ENCODE data around the gene KLHL29. TPM values are rescaled to one million over a fixed set of nuclear protein-coding genes. Genes with fewer than 3 reads are reported as not detected.

KLHL29 gene
- total and polyA plus RNA-seq, 2 experiments from 2014 or later: 1.5 to 6.5 TPM

GRCh38 chr2:23586741-23587306 lies 201.8 kb downstream of the KLHL29 start (continued):
- TF ChIP-seq ZNF462 (CRISPR knock-in tag; IDR thresholded peaks at IDR 0.05) (no peak), CREB1 (CRISPR knock-in tag; IDR thresholded peaks at IDR 0.05; ENCODE audit: low read depth) (no peak), ZNF331 (CRISPR knock-in tag; IDR thresholded peaks at IDR 0.05; ENCODE audit: low read depth) (no peak)

- no peak overlapping the region for H3K27ac ChIP-seq (ENCODE audit: low read depth)
- no peak overlapping the region for H3K4me2 ChIP-seq
- H3K4me1 ChIP-seq (ENCODE audit: insufficient read depth): no peaks in the 10 kb centered on the region
- H3K36me3 ChIP-seq (ENCODE audit: insufficient read depth): no peaks in the 10 kb centered on the region
- H3K4me3 Mint-ChIP-seq: no peak overlapping the region
- H4K20me1 ChIP-seq (replicated peaks; ENCODE audit: insufficient read depth): no peaks in the 10 kb centered on the region
- no peaks in the 10 kb centered on the region for H3K27me3 Mint-ChIP-seq (ENCODE audit: insufficient read depth, low read depth, poor library complexity)
- H3K27ac Mint-ChIP-seq: no peak overlapping the region
- H2AFZ ChIP-seq: no peak overlapping the region
- no peaks in the 10 kb centered on the region for H3K9me3 Mint-ChIP-seq
- H3K79me2 ChIP-seq (replicated peaks; ENCODE audit: insufficient read depth): no peaks in the 10 kb centered on the region
- peaks cover 11% of the 10 kb centered on the region for H3K4me1 Mint-ChIP-seq
- no peak for ATAC-seq
- H3K36me3 Mint-ChIP-seq (ENCODE audit: low read depth): no peaks in the 10 kb centered on the region
- DNase-seq (ENCODE audit: low spot score): no peak
- H3K9me2 ChIP-seq (ENCODE audit: insufficient read depth): no peaks in the 10 kb centered on the region
- no peaks in the 10 kb centered on the region for H3K27me3 ChIP-seq (ENCODE audit: insufficient read depth)
- no peak overlapping the region for H3K4me3 ChIP-seq
- no peaks in the 10 kb centered on the region for H3F3A ChIP-seq (replicated peaks; ENCODE audit: low read depth)
- TF ChIP-seq JUNB (IDR thresholded peaks at IDR 0.05; ENCODE audit: unreplicated experiment): no peak
- no peak for TF ChIP-seq ZNF462 (CRISPR knock-in tag; IDR thresholded peaks at IDR 0.05)
- no peak for TF ChIP-seq ZNF114 (CRISPR knock-in tag; IDR thresholded peaks at IDR 0.05)
- no peak for TF ChIP-seq EZH2 (IDR thresholded peaks at IDR 0.05; ENCODE audit: low read depth, unreplicated experiment)
- TF ChIP-seq NANOG (IDR thresholded peaks at IDR 0.05; ENCODE audit: borderline replicate concordance): no peak
- TF ChIP-seq EZH2phosphoT487 (IDR thresholded peaks at IDR 0.05; ENCODE audit: unreplicated experiment): no peak
- no peak for TF ChIP-seq POLR2AphosphoS5 (IDR thresholded peaks at IDR 0.05; ENCODE audit: low read depth)
These were observed 202.4 kb downstream of the KLHL29 start for GRCh38 chr2:23587341-23587880.
